CD8-positive, alpha-beta memory T cell (primary cell): ENCODE data around the gene WBP2. TPM values are rescaled to one million over a fixed set of nuclear protein-coding genes. Genes with fewer than 3 reads are reported as not detected.

ENCODE experiments used
- CTCF ChIA-PET: fragments of 350-600 bp; sonication (Branson Sonifier 250); formaldehyde crosslinking; loops from one replicate; lab custom pipeline; 2021; ENCODE audit warnings: antibody characterized with exemption; lab: Charles Lee
- POLR2A ChIA-PET: fragments of 350-600 bp; sonication (Branson Sonifier 250); formaldehyde crosslinking; loops from one replicate; lab custom pipeline; 2021; ENCODE audit warnings: antibody characterized with exemption; lab: Charles Lee
- DNase-seq, 5 donors: peaks; one replicate each; pipeline versions ENCODE4 v3.0.0 to v3.0.0-alpha.2; 2020 to 2022; ENCODE audit warnings: mixed read lengths in 1 of 5
- H3K27ac ChIP-seq: one replicate; pipeline ENCODE4 v1.7.0; 2013; ENCODE audit warnings: low read depth, mild to moderate bottlenecking, low read length, moderate library complexity
- H3K27me3 ChIP-seq: 2 replicates; pipeline ENCODE4 v1.7.0; 2013; ENCODE audit warnings: low read length, mild to moderate bottlenecking; ENCODE audit not compliant: insufficient read depth, poor library complexity, severe bottlenecking
- H3K36me3 ChIP-seq: 2 replicates; pipeline ENCODE4 v1.7.0; 2013; ENCODE audit warnings: mild to moderate bottlenecking, low read length, moderate library complexity; ENCODE audit not compliant: insufficient read depth
- H3K4me1 ChIP-seq: 2 replicates; pipeline ENCODE4 v1.7.0; 2013; ENCODE audit warnings: mild to moderate bottlenecking, low read length, moderate library complexity; ENCODE audit not compliant: insufficient read depth
- H3K4me3 ChIP-seq: 2 replicates; pipeline ENCODE4 v1.7.0; 2013; ENCODE audit warnings: mild to moderate bottlenecking, low read length
- H3K9me3 ChIP-seq: 2 replicates; pipeline ENCODE4 v1.7.0; 2013; ENCODE audit warnings: mild to moderate bottlenecking, low read length
- H3K27ac Mint-ChIP-seq, 8 donors: one replicate each; pipeline ENCODE4 v1.8.0; 2020 to 2021; ENCODE audit warnings: mixed read lengths in 8 of 8, mild to moderate bottlenecking in 6 of 8, inconsistent platforms in 3 of 8, moderate library complexity in 3 of 8
- H3K27me3 Mint-ChIP-seq, 2 donors: one replicate each; pipeline ENCODE4 v1.8.0; 2020 to 2021; ENCODE audit warnings: mixed read lengths in 2 of 2, mild to moderate bottlenecking in 1 of 2, moderate library complexity in 1 of 2
- H3K36me3 Mint-ChIP-seq, 3 donors: one replicate each; pipeline ENCODE4 v1.8.0; 2020 to 2021; ENCODE audit warnings: mixed read lengths in 3 of 3, inconsistent platforms in 1 of 3, mild to moderate bottlenecking in 1 of 3
- H3K4me1 Mint-ChIP-seq, 3 donors: one replicate each; pipeline ENCODE4 v1.8.0; 2020 to 2021; ENCODE audit warnings: mixed read lengths in 3 of 3, inconsistent platforms in 1 of 3, mild to moderate bottlenecking in 1 of 3
- H3K4me3 Mint-ChIP-seq, 7 donors: one replicate each; pipeline ENCODE4 v1.8.0; 2020 to 2021; ENCODE audit warnings: mixed read lengths in 7 of 7, mild to moderate bottlenecking in 6 of 7, moderate library complexity in 4 of 7, inconsistent platforms in 2 of 7
- H3K9me3 Mint-ChIP-seq, 5 donors: one replicate each; pipeline ENCODE4 v1.8.0; 2020 to 2022; ENCODE audit warnings: mixed read lengths in 5 of 5, mild to moderate bottlenecking in 3 of 5, moderate library complexity in 2 of 5, inconsistent platforms in 1 of 5
- polyA plus RNA-seq: library from polyadenylated mRNA; unstranded; fragments of 300-500 nt; fragmentation: Illumina TruSeq; gene quantifications from one replicate; pipeline ENCODE4 v1.2.3, GENCODE V29; 2021
- total RNA-seq, 2 experiments: library from RNA; stranded (reverse); gene quantifications; one replicate each; pipeline ENCODE4 v1.2.3, GENCODE V29; 2021

WBP2 gene
- total RNA-seq (10 to 100 TPM; 47.5 to 53.2 TPM), polyA plus RNA-seq (129 TPM)

- Mint-ChIP-seq H3K9me3 (no peaks in the 10 kb centered on the region), H3K27me3 (no peaks in the 10 kb centered on the region), H3K36me3 (peaks cover 3 to 25% (median 3%) of the 10 kb centered on the region in 3 donors), H3K4me1 (peaks cover 21 to 37% (median 21%) of the 10 kb centered on the region in 3 donors), H3K27ac (peak within 1 kb of the TSS in 7 of 8 donors; percentile 83 to 93 (median 88)), H3K4me3 (peak within 1 kb of the TSS in 1 of 7 donors; percentile 92)
- Histone ChIP-seq H3K4me1 (peaks cover 22% of the 10 kb centered on the region), H3K36me3 (peaks cover 12% of the 10 kb centered on the region), H3K27ac (peak within 1 kb of the TSS; percentile 89), H3K27me3 (no peaks in the 10 kb centered on the region), H3K9me3 (no peaks in the 10 kb centered on the region), H3K4me3 (peak within 1 kb of the TSS; percentile 91)
- POLR2A ChIA-PET, result interaction anchor here (0.6 to 3.8 kb wide), 20 partner anchors 8 to 678 kb away, joined by 3 to 82 read pairs (median 8); partner anchors contain the start of genes GALK1, TMEM94, TRIM47 and TRIM65
- peak; percentile 94 to 99 (median 98) for DNase-seq
- CTCF ChIA-PET, result interaction anchor here (0.8 to 4.7 kb wide), 22 partner anchors 7 to 150 kb away, joined by 3 to 46 read pairs (median 7); partner anchors contain the start of genes GALK1, MRPL38, TRIM47 and TRIM65
Measured at GRCh38 chr17:75855310-75856061, at the start of gene WBP2. WBP2 (minus strand) TSS chr17:75855335; CDS start chr17:75855297, 38 bp downstream.

- Mint-ChIP-seq H3K4me1 (peaks cover 8 to 18% (median 10%) of the 10 kb centered on the region in 3 donors), H3K27me3 (no peaks in the 10 kb centered on the region), H3K4me3 (peak overlapping the region in 1 of 7 donors; percentile 88), H3K36me3 (peaks cover 0 to 52% (median 2%) of the 10 kb centered on the region in 3 donors), H3K9me3 (no peaks in the 10 kb centered on the region), H3K27ac (peak overlapping the region in 2 of 8 donors; percentile 10 to 42)
- H3K27ac ChIP-seq, result no peak overlapping the region
- ChIA-PET CTCF (interaction anchor here (1.2 to 4.6 kb wide), 4 partner anchors 12 to 103 kb away, joined by 3 to 28 read pairs (median 16); no protein-coding TSS in a partner anchor), POLR2A (no interaction called here)
- H3K4me3 ChIP-seq, result no peak overlapping the region
- H3K27me3 ChIP-seq, result no peaks in the 10 kb centered on the region
- no peaks in the 10 kb centered on the region for H3K9me3 ChIP-seq
- no peak for DNase-seq
- peaks cover 13% of the 10 kb centered on the region for H3K4me1 ChIP-seq
- H3K36me3 ChIP-seq, result peaks cover 12% of the 10 kb centered on the region
Measured at GRCh38 chr17:75902406-75902805, 47.3 kb upstream of the WBP2 start.

- peaks cover 12% of the 10 kb centered on the region for H3K36me3 ChIP-seq
- H3K4me1 Mint-ChIP-seq, result peaks cover 9 to 22% (median 12%) of the 10 kb centered on the region in 3 donors
Measured at GRCh38 chr17:75901727-75902126, 46.6 kb upstream of the WBP2 start.

GRCh38 chr17:75900691-75901533 is 45.8 kb upstream of the WBP2 start:
- Histone ChIP-seq H3K27me3 (no peaks in the 10 kb centered on the region), H3K9me3 (no peaks in the 10 kb centered on the region), H3K36me3 (peaks cover 12% of the 10 kb centered on the region), H3K4me3 (no peak overlapping the region), H3K4me1 (peaks cover 10% of the 10 kb centered on the region), H3K27ac (no peak overlapping the region)
- H3K27ac Mint-ChIP-seq, result no peak overlapping the region
- POLR2A ChIA-PET, result interaction anchor here (1.0 kb wide), 1 partner anchor 45 kb away, joined by 4 read pairs; no protein-coding TSS in a partner anchor
- CTCF ChIA-PET, result interaction anchor here (0.9 to 6.2 kb wide), 2 partner anchors 28 to 39 kb away, joined by 4 to 51 read pairs; no protein-coding TSS in a partner anchor
- DNase-seq, result no peak
- no peaks in the 10 kb centered on the region for H3K9me3 Mint-ChIP-seq
- peaks cover 10 to 18% (median 13%) of the 10 kb centered on the region in 3 donors for H3K4me1 Mint-ChIP-seq
- H3K27me3 Mint-ChIP-seq, result no peaks in the 10 kb centered on the region
- peak overlapping the region in 2 of 7 donors; percentile 42 to 61 for H3K4me3 Mint-ChIP-seq
- H3K36me3 Mint-ChIP-seq, result peaks cover 0 to 53% (median 2%) of the 10 kb centered on the region in 3 donors

More at GRCh38 chr17:75901727-75902126, 46.6 kb upstream of the WBP2 start:
- no peaks in the 10 kb centered on the region for H3K27me3 ChIP-seq
- CTCF ChIA-PET, result interaction anchor here (1.6 to 6.2 kb wide), 3 partner anchors 25 to 54 kb away, joined by 3 to 51 read pairs (median 27); no protein-coding TSS in a partner anchor
- no peaks in the 10 kb centered on the region for H3K27me3 Mint-ChIP-seq
- no peak overlapping the region for H3K27ac ChIP-seq
- H3K9me3 Mint-ChIP-seq, result no peaks in the 10 kb centered on the region
- H3K9me3 ChIP-seq, result no peaks in the 10 kb centered on the region
- POLR2A ChIA-PET, result no interaction called here
- H3K4me3 ChIP-seq, result no peak overlapping the region
- H3K4me3 Mint-ChIP-seq, result peak overlapping the region in 2 of 7 donors; percentile 42 to 61
- peak overlapping the region in 2 of 8 donors; percentile 27 to 42 for H3K27ac Mint-ChIP-seq
- DNase-seq, result no peak
- H3K36me3 Mint-ChIP-seq, result peaks cover 0 to 53% (median 2%) of the 10 kb centered on the region in 3 donors
- peaks cover 13% of the 10 kb centered on the region for H3K4me1 ChIP-seq

GRCh38 chr17:75899767-75900468 is 44.8 kb upstream of the WBP2 start:
- Mint-ChIP-seq H3K9me3 (no peaks in the 10 kb centered on the region), H3K27me3 (no peaks in the 10 kb centered on the region), H3K27ac (peak overlapping the region in 1 of 8 donors; percentile 29), H3K36me3 (peaks cover 0 to 56% (median 2%) of the 10 kb centered on the region in 3 donors), H3K4me1 (peaks cover 20 to 24% (median 23%) of the 10 kb centered on the region in 3 donors), H3K4me3 (peak overlapping the region in 1 of 7 donors; percentile 10)
- ChIA-PET CTCF (interaction anchor here (0.9 to 6.2 kb wide), 2 partner anchors 27 to 38 kb away, joined by 4 to 51 read pairs; no protein-coding TSS in a partner anchor), POLR2A (interaction anchor here (0.6 to 1.0 kb wide), 2 partner anchors 44 to 88 kb away, joined by 3 to 4 read pairs; no protein-coding TSS in a partner anchor)
- Histone ChIP-seq H3K9me3 (no peaks in the 10 kb centered on the region), H3K27me3 (no peaks in the 10 kb centered on the region), H3K4me1 (peaks cover 17% of the 10 kb centered on the region), H3K27ac (no peak overlapping the region), H3K36me3 (peaks cover 12% of the 10 kb centered on the region), H3K4me3 (no peak overlapping the region)
- DNase-seq, result no peak

GRCh38 chr17:75899353-75899752 is 44.2 kb upstream of the WBP2 start:
- H3K4me1 ChIP-seq, result peaks cover 23% of the 10 kb centered on the region
- peaks cover 12% of the 10 kb centered on the region for H3K36me3 ChIP-seq
- ChIA-PET CTCF (interaction anchor here (6.2 kb wide), 1 partner anchor 26 kb away, joined by 51 read pairs; no protein-coding TSS in a partner anchor), POLR2A (interaction anchor here (0.6 kb wide), 1 partner anchor 89 kb away, joined by 3 read pairs; no protein-coding TSS in a partner anchor)
- no peak overlapping the region for H3K4me3 ChIP-seq
- Mint-ChIP-seq H3K4me1 (peaks cover 21 to 27% (median 23%) of the 10 kb centered on the region in 3 donors), H3K36me3 (peaks cover 0 to 54% (median 2%) of the 10 kb centered on the region in 3 donors), H3K27me3 (no peaks in the 10 kb centered on the region), H3K4me3 (peak overlapping the region in 2 of 7 donors; percentile 51 to 67), H3K27ac (peak overlapping the region in 1 of 8 donors; percentile 27), H3K9me3 (no peaks in the 10 kb centered on the region)
- H3K9me3 ChIP-seq, result no peaks in the 10 kb centered on the region
- H3K27me3 ChIP-seq, result no peaks in the 10 kb centered on the region
- no peak overlapping the region for H3K27ac ChIP-seq
- no peak for DNase-seq
